ENCODE measurements around the gene PPP1R3C. TPM values are rescaled to one million over a fixed set of nuclear protein-coding genes. Genes with fewer than 3 reads are reported as not detected.

PPP1R3C gene
- total RNA-seq, 1 donor from 2014 or later: not detected

- intact Hi-C loops (cut with micrococcal nuclease): no loop called here
Measured at GRCh38 chr10:91602449-91602848, 30.4 kb downstream of the PPP1R3C start.

- intact Hi-C loops (cut with micrococcal nuclease): no loop called here
Measured at GRCh38 chr10:91601212-91601611, 31.7 kb downstream of the PPP1R3C start.

GRCh38 chr10:91598211-91598977 is 34.5 kb downstream of the PPP1R3C start:
- intact Hi-C loops (cut with micrococcal nuclease): no loop called here

GRCh38 chr10:91597197-91597881 is 35.5 kb downstream of the PPP1R3C start:
- intact Hi-C loops (cut with micrococcal nuclease): no loop called here

- intact Hi-C loops (cut with micrococcal nuclease): no loop called here
Measured at GRCh38 chr10:91596825-91597196, 36.1 kb downstream of the PPP1R3C start.

GRCh38 chr10:91593834-91594233 is 39.0 kb downstream of the PPP1R3C start:
- intact Hi-C loops (cut with micrococcal nuclease): no loop called here

GRCh38 chr10:91593366-91593765 is 39.5 kb downstream of the PPP1R3C start:
- intact Hi-C loops (cut with micrococcal nuclease): no loop called here

GRCh38 chr10:91592266-91592975 is 40.5 kb downstream of the PPP1R3C start:
- intact Hi-C loops (cut with micrococcal nuclease): no loop called here

GRCh38 chr10:91591797-91592174 is 41.1 kb downstream of the PPP1R3C start:
- intact Hi-C loops (cut with micrococcal nuclease): no loop called here

- intact Hi-C loops (cut with micrococcal nuclease): no loop called here
Measured at GRCh38 chr10:91590904-91591796, 41.7 kb downstream of the PPP1R3C start.

GRCh38 chr10:91590142-91590903 is 42.5 kb downstream of the PPP1R3C start:
- intact Hi-C loops (cut with micrococcal nuclease): no loop called here

- intact Hi-C loops (cut with micrococcal nuclease): no loop called here
Measured at GRCh38 chr10:91589658-91590035, 43.2 kb downstream of the PPP1R3C start.

- intact Hi-C loops (cut with micrococcal nuclease): no loop called here
Measured at GRCh38 chr10:91589015-91589657, 43.7 kb downstream of the PPP1R3C start.

- intact Hi-C loops (cut with micrococcal nuclease): no loop called here
Measured at GRCh38 chr10:91587710-91588638, 44.9 kb downstream of the PPP1R3C start.

- intact Hi-C loops (cut with micrococcal nuclease): no loop called here
Measured at GRCh38 chr10:91582153-91582554, 50.7 kb downstream of the PPP1R3C start.

- intact Hi-C loops (cut with micrococcal nuclease): no loop called here
Measured at GRCh38 chr10:91579329-91579985, 53.4 kb downstream of the PPP1R3C start.
